Measurements from ENCODE around the gene AOPEP. TPM values are rescaled to one million over a fixed set of nuclear protein-coding genes. Genes with fewer than 3 reads are reported as not detected.
A peak's percentile ranks its signal among the peaks of the same experiment; 100 is the strongest.

AOPEP gene
- total RNA-seq, 1 donor from 2014 or later, result 175 TPM

DNA sequence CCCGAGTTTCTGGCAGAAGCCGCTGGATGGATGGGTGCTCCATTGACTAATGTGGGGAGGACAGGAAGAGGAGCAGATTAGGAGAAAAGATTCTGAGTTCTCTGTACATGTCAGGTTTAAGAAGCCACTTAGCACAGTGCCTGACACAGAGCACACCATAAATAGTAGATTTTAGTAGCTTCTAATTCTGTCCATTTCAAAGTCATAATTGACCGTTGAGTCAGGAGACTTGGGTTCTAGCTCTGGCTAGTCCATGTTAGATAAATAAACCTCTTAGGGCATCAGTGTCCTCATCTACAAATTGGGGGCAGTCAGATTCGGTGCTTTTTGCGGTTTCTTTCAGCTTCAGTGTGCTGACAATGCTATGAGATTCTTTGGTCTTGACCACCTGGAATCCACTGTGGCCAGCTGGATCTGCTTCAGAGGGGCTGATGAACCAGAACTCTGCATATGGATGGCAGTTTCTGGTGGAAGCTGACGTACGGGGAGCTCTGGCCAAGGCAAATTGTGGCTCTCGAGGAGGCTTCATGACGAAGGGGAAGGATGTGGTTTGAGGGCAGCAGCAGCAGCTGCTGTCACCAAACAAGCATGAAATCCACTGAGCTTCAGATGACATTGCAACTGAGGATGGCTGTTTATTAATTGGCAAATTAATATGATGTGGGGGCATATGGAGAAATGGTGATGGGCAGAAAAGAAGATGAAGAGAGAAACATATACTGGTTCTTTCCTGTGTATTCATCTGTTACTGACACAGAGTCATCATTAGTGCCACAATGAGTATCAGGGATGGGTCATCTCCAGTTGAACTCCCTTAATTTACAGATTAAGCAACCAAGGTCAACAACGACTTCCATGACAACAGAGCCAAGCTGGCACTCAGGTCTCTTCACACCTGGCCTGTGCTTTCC, 134.4 kb downstream of the AOPEP start:
- H3K27me3 ChIP-seq (ENCODE audit: low read depth), result no peaks in the 10 kb centered on the region
- H3K27ac ChIP-seq (replicated peaks), result no peak overlapping the region
- H3K4me3 ChIP-seq, result no peak overlapping the region
- no peak for DNase-seq
- H3K4me1 ChIP-seq, result peaks cover 30% of the 10 kb centered on the region
- no peaks in the 10 kb centered on the region for H3K36me3 ChIP-seq
- H3K9me3 ChIP-seq (replicated peaks), result peaks cover 7% of the 10 kb centered on the region
- TF ChIP-seq, protein P1, sequence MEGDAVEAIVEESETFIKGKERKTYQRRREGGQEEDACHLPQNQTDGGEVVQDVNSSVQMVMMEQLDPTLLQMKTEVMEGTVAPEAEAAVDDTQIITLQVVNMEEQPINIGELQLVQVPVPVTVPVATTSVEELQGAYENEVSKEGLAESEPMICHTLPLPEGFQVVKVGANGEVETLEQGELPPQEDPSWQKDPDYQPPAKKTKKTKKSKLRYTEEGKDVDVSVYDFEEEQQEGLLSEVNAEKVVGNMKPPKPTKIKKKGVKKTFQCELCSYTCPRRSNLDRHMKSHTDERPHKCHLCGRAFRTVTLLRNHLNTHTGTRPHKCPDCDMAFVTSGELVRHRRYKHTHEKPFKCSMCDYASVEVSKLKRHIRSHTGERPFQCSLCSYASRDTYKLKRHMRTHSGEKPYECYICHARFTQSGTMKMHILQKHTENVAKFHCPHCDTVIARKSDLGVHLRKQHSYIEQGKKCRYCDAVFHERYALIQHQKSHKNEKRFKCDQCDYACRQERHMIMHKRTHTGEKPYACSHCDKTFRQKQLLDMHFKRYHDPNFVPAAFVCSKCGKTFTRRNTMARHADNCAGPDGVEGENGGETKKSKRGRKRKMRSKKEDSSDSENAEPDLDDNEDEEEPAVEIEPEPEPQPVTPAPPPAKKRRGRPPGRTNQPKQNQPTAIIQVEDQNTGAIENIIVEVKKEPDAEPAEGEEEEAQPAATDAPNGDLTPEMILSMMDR (IDR thresholded peaks at IDR 0.05; ENCODE audit: borderline replicate concordance), result no peak
- intact Hi-C loops (cut with micrococcal nuclease), result loop anchor here (10.0 kb wide), 1 partner anchor 76 kb away; no protein-coding TSS in a partner anchor

DNA sequence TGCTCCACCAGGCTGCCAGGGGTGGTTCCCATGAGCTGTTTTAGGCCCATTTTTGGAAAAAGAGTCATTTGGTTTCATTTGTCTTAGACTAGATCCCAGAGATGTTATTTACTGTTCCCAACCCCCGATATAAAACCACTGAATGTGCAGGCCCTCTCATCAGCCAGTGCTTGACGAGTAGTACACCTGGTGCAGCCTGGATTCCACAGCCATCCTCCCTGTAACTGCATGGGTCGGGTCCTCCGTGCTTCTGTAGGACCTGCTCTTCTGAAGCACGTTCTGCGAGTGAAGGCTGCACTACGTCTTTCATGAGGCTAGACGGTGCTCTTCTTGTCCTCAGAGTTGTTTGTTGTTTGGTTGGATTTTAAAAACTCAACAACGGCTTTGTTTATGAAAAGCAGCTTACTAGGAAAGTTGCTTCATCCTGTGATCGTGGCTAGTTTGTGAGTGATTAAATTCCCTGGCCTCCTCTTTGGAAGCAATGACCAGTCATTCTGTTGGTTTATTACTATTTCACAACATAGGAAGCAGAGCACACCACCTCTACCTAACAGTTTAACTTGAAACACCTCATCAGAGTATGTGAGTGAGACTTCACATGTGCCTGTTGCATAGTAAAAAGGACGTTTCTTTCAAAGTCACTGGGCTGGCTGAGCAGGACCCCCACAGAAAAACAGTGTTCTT, 135.2 kb downstream of the AOPEP start:
- peaks cover 38% of the 10 kb centered on the region for H3K4me1 ChIP-seq
- H3K4me3 ChIP-seq, result no peak overlapping the region
- H3K27ac ChIP-seq (replicated peaks), result no peak overlapping the region
- TF ChIP-seq, protein P1 (IDR thresholded peaks at IDR 0.05; ENCODE audit: borderline replicate concordance), result no peak
- intact Hi-C loops (cut with micrococcal nuclease), result loop anchor here (10.0 kb wide), 1 partner anchor 77 kb away; no protein-coding TSS in a partner anchor
- H3K36me3 ChIP-seq, result no peaks in the 10 kb centered on the region
- no peaks in the 10 kb centered on the region for H3K27me3 ChIP-seq (ENCODE audit: low read depth)
- no peak for DNase-seq
- peaks cover 7% of the 10 kb centered on the region for H3K9me3 ChIP-seq (replicated peaks)

DNA sequence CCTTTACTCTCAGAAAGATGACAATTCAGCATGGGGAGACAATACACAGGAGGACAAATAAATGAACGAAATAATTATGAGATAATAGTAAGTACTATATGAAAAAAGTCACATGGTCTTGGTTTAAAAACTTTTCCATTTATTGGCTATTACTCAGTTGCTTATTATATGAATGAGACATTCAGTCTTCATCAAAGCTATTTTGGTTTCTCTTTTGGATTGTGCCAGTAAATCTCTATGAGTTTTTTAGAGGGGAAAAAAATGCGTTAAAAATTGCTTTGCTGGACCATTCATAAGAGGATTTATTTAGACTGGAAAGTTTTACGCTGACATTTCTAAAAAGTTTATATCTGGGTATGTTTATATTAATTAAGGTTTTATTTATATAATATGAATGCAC, 137.7 kb downstream of the AOPEP start:
- Histone ChIP-seq H3K36me3 (no peaks in the 10 kb centered on the region), H3K27ac (replicated peaks) (peak overlapping the region; percentile 94), H3K27me3 (ENCODE audit: low read depth) (no peaks in the 10 kb centered on the region), H3K9me3 (replicated peaks) (no peaks in the 10 kb centered on the region), H3K4me3 (peak overlapping the region; percentile 20), H3K4me1 (peaks cover 62% of the 10 kb centered on the region)
- no peak for DNase-seq
- TF ChIP-seq, protein P1 (IDR thresholded peaks at IDR 0.05; ENCODE audit: borderline replicate concordance), result no peak
- intact Hi-C loops (cut with micrococcal nuclease), result loop anchor here (10.0 kb wide), 1 partner anchor 79 kb away; no protein-coding TSS in a partner anchor

DNA sequence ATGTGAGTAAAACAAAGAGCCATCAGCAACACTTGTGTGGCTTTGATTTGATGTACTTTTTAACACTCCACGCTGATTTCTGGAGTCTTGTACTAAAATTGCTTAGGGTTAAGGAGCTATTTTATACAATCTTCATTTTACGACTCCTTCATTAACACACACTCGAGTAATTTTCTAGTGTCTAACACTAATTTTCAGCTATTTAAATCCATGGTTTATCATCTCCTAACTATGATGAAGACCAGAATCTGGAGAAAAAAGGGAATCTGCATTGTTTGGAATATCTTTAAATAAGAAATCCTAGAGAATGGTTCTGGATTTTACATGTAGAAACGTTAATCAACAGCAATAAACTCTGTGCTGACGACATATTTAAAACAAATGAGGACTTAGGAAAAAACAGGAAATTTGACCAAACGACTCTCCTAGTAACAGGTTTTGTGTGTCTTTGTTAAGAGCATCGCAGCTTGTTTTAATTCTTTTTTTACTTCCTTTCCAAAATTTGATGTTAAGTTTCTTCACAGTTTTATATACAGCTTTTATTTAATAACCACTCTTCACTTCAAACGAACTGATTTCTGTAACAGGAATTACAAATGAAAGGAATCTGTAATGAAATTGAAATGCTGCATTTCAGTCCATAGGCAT, 138.5 kb downstream of the AOPEP start:
- no peaks in the 10 kb centered on the region for H3K36me3 ChIP-seq
- intact Hi-C loops (cut with micrococcal nuclease), result loop anchor here (5.0 to 10.0 kb wide), 2 partner anchors 80 to 142 kb away; no protein-coding TSS in a partner anchor
- TF ChIP-seq, protein P1 (IDR thresholded peaks at IDR 0.05; ENCODE audit: borderline replicate concordance), result no peak
- peaks cover 66% of the 10 kb centered on the region for H3K4me1 ChIP-seq
- H3K4me3 ChIP-seq, result peak overlapping the region; percentile 20
- DNase-seq, result no peak
- no peaks in the 10 kb centered on the region for H3K9me3 ChIP-seq (replicated peaks)
- no peaks in the 10 kb centered on the region for H3K27me3 ChIP-seq (ENCODE audit: low read depth)
- peak overlapping the region; percentile 94 for H3K27ac ChIP-seq (replicated peaks)
